OCI-LY1 (cell line): Measurements from ENCODE around the gene FGD4.
A peak's percentile ranks its signal among the peaks of the same experiment; 100 is the strongest.

Experiments used
- CTCF ChIP-seq: fragments of 200-600 bp; sonication (generic), shearing (Covaris generic); IDR thresholded peaks from 2 replicates; pipeline ENCODE4 v1.5.1; 2017; ENCODE audit warnings: mild to moderate bottlenecking, antibody characterized with exemption, low read length, moderate library complexity, mixed read lengths
- EZH2 ChIP-seq: fragments of 200-600 bp; sonication (generic), shearing (Covaris generic); IDR thresholded peaks from 2 replicates; pipeline ENCODE4 v1.8.0; 2017; ENCODE audit warnings: borderline replicate concordance, mixed run types, mild to moderate bottlenecking, antibody characterized with exemption, low read length, moderate library complexity, mixed read lengths

DNA sequence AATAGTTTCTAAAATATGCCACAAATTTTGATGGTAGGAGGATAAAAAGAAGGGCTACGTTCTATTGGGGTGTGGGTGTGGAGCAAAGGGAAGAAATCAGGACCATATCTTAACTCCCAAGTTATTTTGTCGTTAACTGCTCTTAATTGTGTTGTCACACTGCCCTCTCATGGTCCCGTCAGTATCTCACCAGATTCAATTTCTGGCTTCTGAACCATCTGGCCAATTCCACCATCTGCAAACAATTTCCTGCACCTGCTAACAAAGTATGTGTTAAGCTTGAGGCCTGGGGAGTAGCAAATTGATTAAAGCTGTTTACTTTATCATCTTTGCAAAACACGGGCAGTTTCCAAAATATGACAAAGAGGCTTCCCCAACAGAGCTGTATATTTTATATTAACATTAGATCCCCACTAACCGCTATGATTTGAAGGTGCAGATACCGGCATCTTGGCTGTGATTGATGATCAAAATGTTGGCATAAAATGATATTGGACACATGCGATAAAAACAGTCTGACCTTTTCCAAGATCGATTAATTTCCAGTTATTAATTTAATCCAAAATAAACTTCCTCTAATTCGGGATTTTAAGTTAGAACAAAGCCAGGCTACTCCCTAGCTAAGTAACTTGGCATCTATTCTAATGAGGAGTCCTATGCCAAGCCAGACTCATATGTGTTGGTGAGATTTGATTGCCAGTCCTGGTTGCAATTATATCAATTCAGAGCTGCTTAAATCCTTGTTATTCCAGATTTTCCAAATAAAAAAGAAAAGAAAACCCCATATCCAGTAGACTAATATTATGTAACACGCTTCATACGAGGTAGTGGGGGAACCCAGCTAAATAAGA is 272.8 kb downstream of the FGD4 start:
- TF ChIP-seq CTCF (peak; percentile 71), EZH2 (no peak)
